WI38 (cell line): ENCODE results near the gene PDZD7.

Experiments used
- H3K4me3 ChIP-seq: 2 replicates; pipeline ENCODE4 v1.5.1; 2011; ENCODE audit warnings: low read depth, mild to moderate bottlenecking, control low read depth, low read length
- CTCF ChIP-seq: IDR thresholded peaks from 2 replicates; pipeline ENCODE4 v1.5.1; 2012; ENCODE audit warnings: low read depth, mild to moderate bottlenecking, control low read depth, low read length

The PDZD7 gene

DNA sequence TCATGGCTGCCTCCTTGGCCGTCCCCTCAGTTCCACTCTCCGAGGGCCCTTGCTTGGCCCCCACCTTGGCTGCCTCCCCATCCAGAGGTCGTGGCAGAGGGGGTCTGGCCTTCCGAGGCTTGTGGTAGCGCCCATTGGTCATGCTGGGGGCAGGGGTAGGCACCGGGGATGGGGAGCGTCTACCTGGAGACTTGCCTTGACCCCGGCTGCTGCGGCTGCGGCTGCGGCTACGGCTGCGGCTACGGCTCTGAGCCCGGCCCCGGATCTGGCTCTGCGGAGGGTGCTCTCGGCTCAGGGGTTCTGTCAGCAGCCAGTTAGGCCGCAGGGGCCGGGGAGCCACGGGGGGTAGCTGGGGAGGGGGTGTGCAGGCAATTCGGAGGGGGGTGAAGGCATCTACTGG lies 20.6 kb downstream of the PDZD7 start:
- no peak for TF ChIP-seq CTCF
- no peak overlapping the region for H3K4me3 ChIP-seq

GRCh38 chr10:101008823-101009423 lies 22.0 kb downstream of the PDZD7 start:
- H3K4me3 ChIP-seq, result no peak overlapping the region
- no peak for TF ChIP-seq CTCF

DNA sequence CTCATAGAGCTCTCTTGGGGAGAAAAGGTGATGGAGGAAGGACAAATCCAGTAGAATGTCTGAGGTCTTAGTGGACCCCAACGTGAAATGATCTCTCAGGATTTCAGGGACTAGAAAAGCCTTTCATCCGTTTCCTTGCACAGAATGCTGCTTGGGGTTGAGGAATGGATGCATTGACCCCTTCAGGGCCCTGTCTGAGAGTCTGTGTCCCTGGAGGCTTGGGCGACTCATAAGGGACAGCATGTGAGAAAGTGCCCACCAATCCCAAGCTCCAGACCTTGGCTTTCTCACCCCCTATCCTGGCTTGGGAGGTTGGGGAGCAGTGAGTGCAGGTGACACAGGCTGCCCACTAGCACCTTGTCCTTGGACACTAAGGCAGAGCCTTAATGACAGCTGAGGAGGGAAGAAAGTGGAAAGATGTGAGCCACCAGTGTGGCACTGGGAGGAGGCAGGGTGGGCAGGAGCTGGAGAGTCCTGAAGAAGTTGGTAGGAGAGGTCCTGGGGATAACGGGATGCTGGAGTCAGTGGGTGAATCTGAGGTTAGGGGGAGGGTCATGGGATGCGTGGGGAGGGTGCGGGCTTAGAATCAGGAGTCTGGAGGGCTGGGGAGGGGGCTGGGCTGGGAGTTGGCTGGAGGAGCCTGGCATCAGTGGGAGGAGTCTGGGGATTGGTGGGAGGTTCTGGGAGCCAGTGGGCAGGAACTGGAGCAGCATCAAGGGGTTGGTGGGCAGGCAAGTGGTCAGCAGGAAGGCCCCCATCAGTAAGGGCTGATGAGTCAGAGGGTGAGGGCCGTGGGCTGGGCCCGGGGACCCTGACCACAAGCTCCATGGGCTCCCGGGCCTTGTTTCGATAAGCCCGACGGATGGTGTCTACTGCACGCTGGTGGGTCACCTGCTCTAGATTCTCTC lies 22.8 kb downstream of the PDZD7 start:
- TF ChIP-seq CTCF, result no peak
- H3K4me3 ChIP-seq, result no peak overlapping the region

GRCh38 chr10:101007099-101007711 lies 23.7 kb downstream of the PDZD7 start:
- no peak overlapping the region for H3K4me3 ChIP-seq
- no peak for TF ChIP-seq CTCF

DNA sequence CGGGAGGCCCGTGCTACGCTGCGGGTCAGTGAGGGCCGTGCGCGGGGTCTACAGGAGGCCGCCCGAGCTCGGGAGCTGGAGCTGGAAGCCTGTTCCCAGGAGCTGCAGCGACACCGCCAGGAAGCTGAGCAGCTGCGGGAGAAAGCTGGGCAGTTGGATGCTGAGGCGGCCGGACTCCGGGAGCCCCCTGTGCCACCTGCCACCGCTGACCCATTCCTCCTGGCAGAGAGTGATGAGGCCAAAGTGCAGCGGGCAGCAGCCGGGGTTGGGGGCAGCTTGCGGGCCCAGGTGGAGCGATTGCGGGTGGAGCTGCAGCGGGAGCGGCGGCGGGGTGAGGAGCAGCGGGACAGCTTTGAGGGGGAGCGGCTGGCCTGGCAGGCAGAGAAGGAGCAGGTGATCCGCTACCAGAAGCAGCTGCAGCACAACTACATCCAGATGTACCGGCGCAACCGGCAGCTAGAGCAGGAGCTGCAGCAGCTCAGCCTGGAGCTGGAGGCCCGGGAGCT lies 24.3 kb downstream of the PDZD7 start:
- H3K4me3 ChIP-seq, result no peak overlapping the region
- TF ChIP-seq CTCF, result no peak

DNA sequence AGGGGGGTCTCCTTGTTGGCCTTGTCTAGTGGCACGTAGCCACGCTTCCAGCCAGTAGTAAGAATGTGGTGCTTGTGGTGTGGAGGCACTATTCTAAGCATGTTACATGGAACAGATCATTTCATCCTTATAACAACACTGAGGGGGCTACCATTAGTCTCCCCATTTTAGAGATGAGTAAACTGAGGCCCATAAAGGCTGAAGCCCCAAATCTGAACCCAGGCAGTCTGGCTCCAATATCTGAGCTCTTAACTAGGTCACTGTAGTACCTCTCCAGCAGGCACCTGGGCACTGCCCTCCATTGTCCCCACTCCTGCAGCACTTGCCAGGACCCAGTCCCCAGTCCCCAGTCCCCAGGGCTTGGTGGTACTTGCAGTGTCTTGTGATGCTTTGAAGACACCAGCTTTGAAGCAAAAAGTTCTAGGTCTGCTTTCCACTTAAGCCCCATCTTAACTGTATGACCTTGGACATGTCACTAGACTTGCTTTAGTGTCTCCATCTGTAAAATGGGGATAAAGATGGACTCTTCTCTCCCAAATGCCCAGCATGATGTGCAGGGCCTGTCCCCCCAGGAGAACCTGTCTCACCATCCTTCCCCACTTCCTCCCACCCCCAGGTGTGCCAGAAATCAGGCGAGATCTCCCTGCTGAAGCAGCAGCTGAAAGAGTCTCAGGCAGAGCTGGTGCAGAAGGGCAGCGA lies 24.9 kb downstream of the PDZD7 start:
- no peak for TF ChIP-seq CTCF
- H3K4me3 ChIP-seq, result no peak overlapping the region
